VCaP (cell line): Measurements from ENCODE around the gene TMBIM6.

Experiments used
- H3K27ac ChIP-seq: fragments of 450-650 bp; 2 replicates; pipeline ENCODE4 v1.5.1; 2017
- TF ChIP-seq, protein P1 (sequence below): fragments of 450-650 bp; conservative IDR thresholded peaks from 2 replicates; pipeline ENCODE4 v1.5.1; 2017; ENCODE audit warnings: mild to moderate bottlenecking, moderate library complexity

TMBIM6 gene

DNA sequence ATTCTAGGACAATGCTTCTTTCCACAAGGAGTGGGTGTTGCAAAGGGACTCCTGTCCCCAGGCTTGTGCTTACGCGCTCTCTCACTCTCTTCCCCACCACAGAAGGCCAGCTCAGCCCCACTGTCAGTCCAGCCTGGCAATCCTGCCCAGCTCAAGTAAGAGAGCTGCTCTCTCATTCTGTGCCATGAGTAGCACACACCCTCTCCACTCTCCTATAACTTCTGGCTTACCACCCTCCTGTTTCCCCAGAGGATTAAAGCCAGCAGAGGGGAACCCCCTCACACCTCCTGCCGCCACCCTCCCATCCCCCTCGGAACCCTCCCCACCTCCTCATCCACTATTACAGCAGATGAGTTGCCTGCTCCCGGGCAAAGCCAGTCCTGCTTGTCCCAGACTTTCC is 69.8 kb downstream of the TMBIM6 start:
- no peak overlapping the region for H3K27ac ChIP-seq
- TF ChIP-seq, protein P1, sequence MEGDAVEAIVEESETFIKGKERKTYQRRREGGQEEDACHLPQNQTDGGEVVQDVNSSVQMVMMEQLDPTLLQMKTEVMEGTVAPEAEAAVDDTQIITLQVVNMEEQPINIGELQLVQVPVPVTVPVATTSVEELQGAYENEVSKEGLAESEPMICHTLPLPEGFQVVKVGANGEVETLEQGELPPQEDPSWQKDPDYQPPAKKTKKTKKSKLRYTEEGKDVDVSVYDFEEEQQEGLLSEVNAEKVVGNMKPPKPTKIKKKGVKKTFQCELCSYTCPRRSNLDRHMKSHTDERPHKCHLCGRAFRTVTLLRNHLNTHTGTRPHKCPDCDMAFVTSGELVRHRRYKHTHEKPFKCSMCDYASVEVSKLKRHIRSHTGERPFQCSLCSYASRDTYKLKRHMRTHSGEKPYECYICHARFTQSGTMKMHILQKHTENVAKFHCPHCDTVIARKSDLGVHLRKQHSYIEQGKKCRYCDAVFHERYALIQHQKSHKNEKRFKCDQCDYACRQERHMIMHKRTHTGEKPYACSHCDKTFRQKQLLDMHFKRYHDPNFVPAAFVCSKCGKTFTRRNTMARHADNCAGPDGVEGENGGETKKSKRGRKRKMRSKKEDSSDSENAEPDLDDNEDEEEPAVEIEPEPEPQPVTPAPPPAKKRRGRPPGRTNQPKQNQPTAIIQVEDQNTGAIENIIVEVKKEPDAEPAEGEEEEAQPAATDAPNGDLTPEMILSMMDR = no peak

DNA sequence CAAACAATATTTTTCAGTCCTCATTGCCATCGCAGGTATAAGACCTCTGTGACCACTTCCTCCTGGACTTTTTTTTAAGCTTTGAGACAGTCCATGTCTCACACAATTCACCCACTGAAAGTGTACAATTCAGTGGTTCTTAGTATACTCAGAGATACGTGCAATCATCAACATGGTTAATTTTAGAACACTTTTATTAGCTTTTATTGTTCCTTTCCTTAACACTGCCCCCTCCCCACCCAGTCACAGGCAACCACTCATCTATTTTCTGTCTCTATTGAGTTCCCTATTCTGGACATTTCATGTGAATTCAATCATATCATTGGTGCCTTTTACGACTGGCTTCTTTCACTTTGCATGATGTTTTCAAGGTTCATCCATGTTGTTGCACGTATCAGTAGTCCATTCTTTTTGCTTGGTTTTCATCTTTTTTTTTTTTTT is 70.6 kb downstream of the TMBIM6 start:
- no peak overlapping the region for H3K27ac ChIP-seq
- TF ChIP-seq, protein P1 = no peak

DNA sequence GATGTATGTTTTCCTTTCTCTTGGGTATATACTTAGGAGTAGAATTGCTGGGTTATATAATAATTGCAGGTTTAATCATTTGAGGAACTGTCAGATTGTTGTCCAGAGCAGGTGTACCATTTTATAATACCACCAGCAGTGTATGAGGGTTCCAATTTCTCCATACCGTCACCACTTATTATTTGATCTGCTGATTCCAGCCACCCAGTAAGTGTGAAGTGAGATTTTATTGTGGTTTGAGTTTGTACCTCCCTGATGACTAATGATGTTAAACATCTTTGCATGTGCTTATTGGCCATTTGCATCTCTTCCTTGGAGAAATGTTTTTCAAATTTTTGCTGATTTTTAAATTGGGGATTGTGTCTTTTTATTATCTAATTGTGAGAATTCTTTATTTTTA is 71.8 kb downstream of the TMBIM6 start:
- H3K27ac ChIP-seq = no peak overlapping the region
- TF ChIP-seq, protein P1 = no peak
